HK-2 (cell line): ENCODE data around the gene MKI67.
A peak's percentile ranks its signal among the peaks of the same experiment; 100 is the strongest.
"Not testable (repeated sequence)": the region's sequence is repeated elsewhere in the genome, so short reads cannot be mapped to it uniquely, and the experiment has no call there.

ENCODE experiments used
- DNase-seq: peaks from one replicate; pipeline ENCODE4 v3.0.0-alpha.2; 2018; ENCODE audit not compliant: unreplicated experiment

MKI67 gene

GRCh38 chr10:128147669-128148068 is 21.4 kb upstream of the MKI67 start:
- no peak for DNase-seq

- peak; percentile 34 for DNase-seq
Observed at GRCh38 chr10:128147064-128147463, 20.8 kb upstream of the MKI67 start.

- no peak for DNase-seq
Observed at GRCh38 chr10:128144547-128144946, 18.3 kb upstream of the MKI67 start.

DNA sequence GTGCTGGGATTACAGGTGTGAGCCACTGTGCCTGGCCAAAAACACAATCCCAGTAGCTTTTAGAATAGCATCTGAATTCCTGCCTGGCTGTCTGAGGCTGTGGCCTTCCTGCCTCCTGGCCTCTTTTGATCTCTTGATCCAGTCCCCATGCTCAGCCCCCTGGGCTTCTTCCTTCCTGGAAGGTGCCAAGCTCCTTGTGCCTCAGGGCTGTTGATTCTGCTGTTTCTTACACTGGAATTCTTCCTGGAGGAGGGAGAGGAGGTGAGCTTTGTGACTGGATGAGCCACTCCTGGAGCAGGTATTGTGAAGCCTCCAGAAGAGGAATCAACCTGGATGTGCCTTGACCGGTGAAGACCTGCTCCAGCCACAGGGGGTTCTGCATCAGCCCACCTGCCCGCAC is 17.3 kb upstream of the MKI67 start:
- DNase-seq: no peak

DNA sequence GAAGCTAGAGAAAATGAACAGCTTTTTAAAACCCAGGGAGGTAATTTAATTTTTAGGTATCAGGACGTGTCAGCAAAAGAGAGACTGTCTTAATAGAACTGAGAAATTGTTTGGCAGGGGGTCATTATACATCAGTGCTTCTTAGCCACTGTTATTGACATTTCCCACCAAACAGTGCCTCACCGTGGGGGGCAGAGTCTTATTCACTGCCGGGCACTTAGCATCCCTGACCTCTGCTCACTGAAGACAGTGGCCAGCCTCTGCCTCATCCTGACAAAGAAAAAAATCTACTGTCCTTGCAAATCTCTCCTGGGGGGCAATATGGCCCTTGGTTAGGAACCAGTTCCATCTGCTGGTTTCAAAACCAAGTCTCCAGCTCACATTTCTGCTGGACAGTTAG is 14.2 kb upstream of the MKI67 start:
- no peak for DNase-seq

GRCh38 chr10:128138429-128138828 is 12.2 kb upstream of the MKI67 start:
- not testable (repeated sequence) for DNase-seq

DNA sequence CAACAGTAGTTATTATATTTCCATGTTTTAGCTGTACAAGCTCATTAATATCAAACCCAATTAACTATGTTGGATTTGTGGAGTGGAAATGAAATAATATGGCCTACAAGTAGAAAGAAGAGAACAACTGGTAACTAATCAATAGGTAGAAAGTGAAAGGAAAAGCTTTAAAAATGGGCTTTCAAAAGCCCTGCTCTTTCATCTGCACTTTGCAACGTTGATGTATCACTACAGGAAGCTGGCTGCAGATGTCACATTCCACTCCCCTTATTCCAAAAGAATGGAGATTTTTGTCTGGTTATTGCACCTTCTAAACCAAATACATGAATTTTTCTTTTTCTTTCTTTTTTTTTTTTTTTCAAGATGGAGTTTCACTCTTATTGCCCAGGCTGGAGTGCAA is 11.7 kb upstream of the MKI67 start:
- DNase-seq: no peak

GRCh38 chr10:128130051-128130450 is 3.8 kb upstream of the MKI67 start:
- no peak for DNase-seq

GRCh38 chr10:128128582-128128981 is 2.4 kb upstream of the MKI67 start:
- no peak for DNase-seq

GRCh38 chr10:128125416-128125943 is 743 bp downstream of the MKI67 start:
- peak; percentile 37 for DNase-seq

DNA sequence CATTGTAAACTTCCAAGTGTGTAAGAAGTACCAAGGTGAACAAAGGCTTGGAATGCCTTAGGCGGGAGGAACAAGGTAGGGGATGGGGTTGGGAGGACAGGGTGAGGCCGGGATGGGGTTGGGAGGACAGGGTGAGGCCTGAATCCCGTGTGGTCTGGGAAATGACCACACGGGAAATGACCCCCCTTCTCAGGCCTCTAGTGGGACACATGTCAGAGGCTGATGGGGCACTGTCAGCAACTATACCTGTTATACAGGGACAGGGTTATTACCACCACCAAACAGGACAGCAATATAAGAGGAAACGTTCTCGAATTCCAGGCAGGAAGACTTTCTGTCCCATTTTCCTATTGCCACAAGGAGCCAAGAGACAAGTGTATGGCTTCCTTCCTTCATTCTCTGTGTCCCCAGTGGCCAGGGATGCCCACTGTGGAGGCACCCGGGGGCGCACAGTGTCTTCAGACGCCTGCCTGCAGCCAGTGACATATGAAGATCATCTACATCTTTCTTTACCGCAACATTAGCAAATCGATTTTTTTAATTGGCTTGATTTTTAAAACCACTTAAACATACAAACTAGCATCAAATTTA is 1.3 kb downstream of the MKI67 start:
- peak; percentile 24 for DNase-seq

DNA sequence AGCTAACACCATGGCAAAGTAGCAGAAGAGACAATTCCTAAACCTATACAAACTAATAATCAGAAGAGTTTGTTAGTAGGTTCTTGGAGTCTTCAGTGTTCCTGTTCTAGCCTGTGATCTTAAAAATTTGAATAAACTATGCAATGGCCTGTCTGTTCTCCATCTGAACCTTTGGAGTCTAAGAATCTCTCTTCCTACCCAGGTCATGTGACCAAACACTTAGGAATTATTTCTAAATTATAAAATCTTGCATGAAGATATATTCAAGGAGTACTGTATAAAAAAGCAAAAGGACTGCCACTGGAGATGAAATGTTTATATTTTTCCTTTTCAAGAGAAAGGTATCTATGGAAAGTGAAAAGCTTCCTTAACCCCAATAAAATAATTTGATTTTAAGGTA is 2.4 kb downstream of the MKI67 start:
- DNase-seq: no peak

GRCh38 chr10:128122931-128123330 is 3.3 kb downstream of the MKI67 start:
- no peak for DNase-seq

DNA sequence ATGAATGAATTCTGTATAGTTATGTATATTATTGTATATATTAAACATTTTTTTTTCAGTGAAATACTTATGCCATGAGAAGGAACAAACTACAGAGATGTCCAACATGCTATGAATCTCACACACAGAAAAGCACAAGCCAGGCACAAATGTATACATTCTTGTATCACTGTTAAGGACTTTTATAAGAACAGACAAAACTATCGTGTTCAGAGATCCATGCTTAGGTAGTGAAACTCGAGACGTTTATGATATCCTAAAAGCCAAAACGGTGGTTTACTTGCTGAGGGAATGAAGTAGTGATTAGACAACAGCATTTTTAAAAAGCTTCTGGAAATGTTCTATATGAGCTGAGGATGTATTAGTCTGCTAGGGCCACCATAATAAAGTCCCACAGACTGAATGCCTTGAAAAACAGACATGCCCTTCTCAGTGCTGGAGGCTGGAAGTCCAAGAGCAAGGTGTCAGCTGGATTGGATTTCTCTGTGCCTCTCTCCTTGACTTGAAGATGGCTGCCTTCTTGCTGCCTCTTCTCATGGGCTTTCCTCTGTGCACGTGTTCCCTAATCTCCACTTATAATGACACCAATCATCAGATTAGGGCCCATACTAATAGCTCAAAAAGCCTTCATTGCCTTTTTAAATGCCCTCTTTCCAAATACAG is 4.3 kb downstream of the MKI67 start:
- no peak for DNase-seq

DNA sequence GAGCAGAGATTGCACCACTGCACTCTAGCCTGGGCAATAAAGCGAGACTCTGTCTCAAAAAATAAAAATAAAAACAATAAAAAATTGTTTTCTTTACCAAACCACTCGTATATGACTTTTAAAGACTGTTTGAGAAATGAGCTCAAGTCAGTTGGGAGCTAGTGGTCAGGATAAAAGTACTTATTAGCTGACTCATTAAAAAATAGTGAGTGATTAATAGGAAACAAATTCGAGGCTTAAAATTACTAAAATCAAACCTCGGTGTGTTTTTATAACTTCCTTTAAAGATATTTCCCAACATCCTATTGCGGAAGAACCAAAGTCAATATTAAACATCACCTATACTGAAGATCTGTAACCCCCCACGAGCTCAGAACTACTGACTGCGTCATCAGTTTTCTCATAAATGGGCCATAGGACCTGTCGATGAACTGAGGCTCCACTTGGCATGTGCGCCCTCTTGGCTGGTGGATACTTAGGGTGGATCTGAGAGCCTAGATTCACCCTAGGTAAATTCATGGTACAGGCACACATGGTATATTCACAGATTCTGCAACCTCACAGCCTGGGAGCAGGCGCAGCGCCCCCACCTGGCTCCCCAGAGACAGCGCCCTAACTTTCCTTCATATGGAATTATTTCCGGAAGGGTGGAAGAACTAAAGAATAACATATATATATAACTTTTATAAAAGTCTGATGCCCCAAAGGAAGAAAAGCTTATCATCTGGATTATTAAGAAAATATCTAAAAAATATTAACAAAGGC is 9.2 kb downstream of the MKI67 start:
- no peak for DNase-seq

GRCh38 chr10:128116187-128116586 is 10.0 kb downstream of the MKI67 start:
- no peak for DNase-seq

- DNase-seq: no peak
Observed at GRCh38 chr10:128115356-128115755, 10.9 kb downstream of the MKI67 start.

- DNase-seq: no peak
Observed at GRCh38 chr10:128114901-128115300, 11.3 kb downstream of the MKI67 start.

DNA sequence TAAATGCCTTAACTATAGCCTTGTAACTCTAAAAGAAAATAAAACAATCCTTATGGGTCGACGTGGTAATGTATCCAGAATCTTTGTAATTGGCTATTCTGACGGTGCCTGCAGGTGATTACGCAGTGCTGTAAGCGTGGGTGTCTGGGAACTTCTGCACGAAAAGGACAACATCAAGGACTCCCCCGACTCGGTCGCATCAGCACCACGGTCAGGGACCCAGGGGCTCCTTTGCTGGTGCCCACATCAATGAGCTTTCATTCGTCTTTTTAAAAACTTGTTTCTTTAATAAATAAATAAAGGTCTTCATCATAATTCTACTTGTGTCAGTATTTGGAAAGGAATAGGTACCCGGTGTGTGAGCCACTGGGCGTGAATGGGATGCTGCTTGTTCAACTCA is 13.2 kb downstream of the MKI67 start:
- no peak for DNase-seq

GRCh38 chr10:128111696-128112095 is 14.5 kb downstream of the MKI67 start:
- DNase-seq: no peak

GRCh38 chr10:128110339-128110738 is 15.9 kb downstream of the MKI67 start:
- DNase-seq: no peak

- no peak for DNase-seq
Observed at GRCh38 chr10:128109707-128110106, 16.5 kb downstream of the MKI67 start.

DNA sequence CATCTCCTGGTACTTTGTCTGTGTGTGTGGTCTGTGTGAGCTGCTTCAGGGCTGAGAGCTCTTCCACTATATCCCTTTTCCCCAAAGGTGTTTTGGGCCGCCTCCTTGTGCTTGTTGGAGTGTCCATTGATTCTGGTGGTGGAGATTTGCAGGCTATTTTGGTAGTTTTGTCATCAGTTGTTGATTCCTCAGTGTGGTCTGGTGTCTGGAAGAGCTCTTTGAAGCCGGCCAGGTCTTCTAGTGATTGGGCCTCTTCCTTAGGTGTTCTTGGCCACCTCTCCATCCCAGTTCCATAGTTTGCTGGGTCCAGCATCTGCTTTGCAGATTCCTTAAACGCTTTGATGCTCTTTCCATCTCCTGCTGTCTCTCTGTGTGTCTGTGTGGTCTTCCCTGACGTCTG is 20.8 kb downstream of the MKI67 start:
- no peak for DNase-seq
